K562 (cell line): ENCODE measurements around the gene FAM53B. TPM values are rescaled to one million over a fixed set of nuclear protein-coding genes. Genes with fewer than 3 reads are reported as not detected.

Experiments
- ATAC-seq: fragments of 200-7000 bp; cut with Tn5 transposase; 3 replicates; pipeline ENCODE4 v1.9.1; 2020; ENCODE audit warnings: moderate library complexity
- BruUV-seq: library from RNA; stranded (reverse); fragments of 400-500 nt; replicated peaks from 2 replicates; lab custom pipeline; 2021; lab: Mats Ljungman, UMichigan
- CTCF ChIA-PET: fragments of 300-600 bp; formaldehyde crosslinking; extraction: SDS; loops from one replicate; lab custom pipeline; 2021; ENCODE audit warnings: low intra/inter-chr PET ratio; lab: Yijun Ruan, JAX
- POLR2A ChIA-PET: fragments of 300-600, 350-650 bp; sonication (Branson Sonifier 250); formaldehyde crosslinking; extraction: SDS; loops from one replicate; lab custom pipeline; 2021; ENCODE audit warnings: antibody characterized with exemption, inconsistent platforms; lab: Yijun Ruan, JAX
- DNase-seq, 4 experiments: peaks; one replicate each; pipeline versions ENCODE4 v3.0.0 to v3.0.0-alpha.2; 2011 to 2018; ENCODE audit warnings: low spot score in 3 of 4, mixed read lengths in 3 of 4; ENCODE audit errors: extremely low read depth in 1 of 4
- FAIRE-seq: peaks from 2 replicates; lab custom pipeline; 2011; peaks lifted over from hg19 to GRCh38; lab: Jason Lieb, UNC
- H2AFZ ChIP-seq: 2 replicates; pipeline ENCODE4 v1.6.0; 2011; ENCODE audit warnings: low read depth, low read length, control low read depth, inconsistent platforms
- H3K27ac ChIP-seq: fragments of 200-600 bp; 3 replicates; pipeline ENCODE4 v1.8.0; 2011; ENCODE audit warnings: low read depth, mild to moderate bottlenecking, control low read depth, inconsistent platforms, low read length, moderate library complexity, mixed read lengths; ENCODE audit errors: extremely low read depth
- H3K27me3 ChIP-seq, 2 experiments: fragments of 300-600 bp in 1 of 2; 2 replicates in 1 of 2; 3 replicates in 1 of 2; pipeline versions ENCODE4 v1.6.0 to v1.8.0; 2011; ENCODE audit warnings: inconsistent platforms in 2 of 2, low read length in 2 of 2, mild to moderate bottlenecking in 1 of 2, mixed read lengths in 1 of 2, moderate library complexity in 1 of 2; ENCODE audit not compliant: control insufficient read depth in 2 of 2, insufficient read depth in 2 of 2
- H3K36me3 ChIP-seq: fragments of 300-600 bp; 3 replicates; pipeline ENCODE4 v1.8.0; 2011; ENCODE audit warnings: mild to moderate bottlenecking, low read length, inconsistent platforms; ENCODE audit not compliant: control insufficient read depth, insufficient read depth
- H3K4me1 ChIP-seq, 2 experiments: fragments of 200-600 bp in 1 of 2; replicated peaks in 1 of 2; 2 replicates in 1 of 2; 3 replicates in 1 of 2; pipeline versions ENCODE4 v1.5.1 to v1.8.0; 2011; ENCODE audit warnings: inconsistent platforms in 2 of 2, low read length in 2 of 2, mild to moderate bottlenecking in 1 of 2, mixed read lengths in 1 of 2, moderate library complexity in 1 of 2; ENCODE audit not compliant: control insufficient read depth in 2 of 2, insufficient read depth in 2 of 2
- H3K4me2 ChIP-seq: 2 replicates; pipeline ENCODE4 v1.6.1; 2011; ENCODE audit warnings: low read length, control low read depth, inconsistent platforms, mixed read lengths; ENCODE audit not compliant: insufficient read depth
- H3K4me3 ChIP-seq: fragments of 200-600 bp; sonication (generic), shearing (Covaris generic); 2 replicates; pipeline ENCODE4 v1.5.1; 2016; ENCODE audit warnings: control low read depth, inconsistent platforms
- H3K79me2 ChIP-seq: fragments of 200-600 bp; 3 replicates; pipeline ENCODE4 v1.8.0; 2011; ENCODE audit warnings: low read length, inconsistent platforms; ENCODE audit not compliant: control insufficient read depth, insufficient read depth
- H3K9ac ChIP-seq, 2 experiments: 2 replicates each; pipeline versions ENCODE4 v1.6.0 to v1.6.1; 2011; ENCODE audit warnings: low read depth in 2 of 2, low read length in 2 of 2, control low read depth in 1 of 2, inconsistent platforms in 1 of 2, mild to moderate bottlenecking in 1 of 2, mixed read lengths in 1 of 2; ENCODE audit not compliant: insufficient read depth in 1 of 2
- H3K9me1 ChIP-seq: one replicate; pipeline ENCODE4 v1.6.0; 2011; ENCODE audit warnings: inconsistent platforms, mild to moderate bottlenecking, low read length, moderate library complexity; ENCODE audit not compliant: control insufficient read depth, insufficient read depth
- H3K9me3 ChIP-seq: replicated peaks from 2 replicates; pipeline ENCODE4 v1.5.1; 2011; ENCODE audit warnings: low read depth, low read length, inconsistent platforms; ENCODE audit not compliant: control insufficient read depth, insufficient read depth
- H4K20me1 ChIP-seq: replicated peaks from 2 replicates; pipeline ENCODE4 v1.6.1; 2011; ENCODE audit warnings: low read length, inconsistent platforms, mixed read lengths; ENCODE audit not compliant: control insufficient read depth, insufficient read depth
- ESRRA ChIP-seq: fragments of 450-650 bp; IDR thresholded peaks from 2 replicates; pipeline ENCODE4 v1.6.1; 2014; ENCODE audit warnings: low read depth, mild to moderate bottlenecking, moderate library complexity, borderline replicate concordance
- SREBF2 ChIP-seq: sonication (generic); formaldehyde crosslinking; IDR thresholded peaks from 2 replicates; pipeline ENCODE4 v1.4.0; 2020; ENCODE audit warnings: mild to moderate bottlenecking, missing genetic modification reagents
- ZNF75A ChIP-seq: fragments of 450-650 bp; formaldehyde crosslinking; IDR thresholded peaks from 2 replicates; pipeline ENCODE4 v1.4.0; 2020; ENCODE audit warnings: mild to moderate bottlenecking
- WGBS: fragments of 100-300 bp; shearing (Covaris generic); methylation state at CpG from one replicate; pipeline ENCODE4 v1.1.6; 2016; ENCODE audit warnings: low coverage, mixed read lengths; ENCODE audit not compliant: insufficient coverage; ENCODE audit errors: missing lambda C conversion rate; 5-methylcytosine and 5-hydroxymethylcytosine counted together
- in situ Hi-C: fragments of 300-500 bp; cut with MboI; formaldehyde crosslinking; loops from 4 replicates; pipeline ENCODE4 v1.15.0; 2018; ENCODE audit warnings: inconsistent platforms, mixed read lengths
- intact Hi-C: fragments of 100-400 bp; cut with micrococcal nuclease; formaldehyde crosslinking; loops from 2 replicates; pipeline ENCODE4 v1.14.2; 2022
- polyA plus RNA-seq, 8 experiments: library from polyadenylated mRNA; depleted of rRNA in 4 of 8; stranded (reverse) in 5 of 8; unstranded in 3 of 8; fragments of >200 nt; fragmentation: Nextera tagmentation in 2 of 8; fragmentation: Illumina TruSeq in 1 of 8; extraction: Ambion mirVana in 2 of 8; extraction: Trizol in 1 of 8; gene quantifications; 2 replicates each; pipeline versions ENCODE4 v1.2.1 to v1.2.3, GENCODE V29; 2011 to 2014; ENCODE audit warnings: inconsistent platforms in 1 of 8, missing spikeins in 1 of 8
- total RNA-seq, 7 experiments: library from RNA; depleted of rRNA in 6 of 7; stranded (reverse); fragments of >200 nt in 6 of 7; fragmentation: Illumina TruSeq in 2 of 7; extraction: Trizol in 2 of 7; gene quantifications; 2 replicates each; pipeline versions ENCODE4 v1.2.1 to v1.2.3, GENCODE V29; 2011 to 2021; ENCODE audit warnings: low replicate concordance in 1 of 7
- TF ChIP-seq, protein P1 (sequence below): fragments of 450-650 bp; IDR thresholded peaks from 2 replicates; pipeline ENCODE4 v1.6.1; 2016
- TF ChIP-seq, protein P2 (sequence below): fragments of 450-650 bp; IDR thresholded peaks from 2 replicates; pipeline ENCODE4 v1.6.1; 2016; ENCODE audit warnings: missing biosample characterization, missing genetic modification characterization

The FAM53B gene
- total and polyA plus RNA-seq, 9 of the 15 experiments (the other 6 are each of a cell fraction or from before 2014, with no cell fraction given): 0.03 to 16.5 (median 5.0) TPM

DNA sequence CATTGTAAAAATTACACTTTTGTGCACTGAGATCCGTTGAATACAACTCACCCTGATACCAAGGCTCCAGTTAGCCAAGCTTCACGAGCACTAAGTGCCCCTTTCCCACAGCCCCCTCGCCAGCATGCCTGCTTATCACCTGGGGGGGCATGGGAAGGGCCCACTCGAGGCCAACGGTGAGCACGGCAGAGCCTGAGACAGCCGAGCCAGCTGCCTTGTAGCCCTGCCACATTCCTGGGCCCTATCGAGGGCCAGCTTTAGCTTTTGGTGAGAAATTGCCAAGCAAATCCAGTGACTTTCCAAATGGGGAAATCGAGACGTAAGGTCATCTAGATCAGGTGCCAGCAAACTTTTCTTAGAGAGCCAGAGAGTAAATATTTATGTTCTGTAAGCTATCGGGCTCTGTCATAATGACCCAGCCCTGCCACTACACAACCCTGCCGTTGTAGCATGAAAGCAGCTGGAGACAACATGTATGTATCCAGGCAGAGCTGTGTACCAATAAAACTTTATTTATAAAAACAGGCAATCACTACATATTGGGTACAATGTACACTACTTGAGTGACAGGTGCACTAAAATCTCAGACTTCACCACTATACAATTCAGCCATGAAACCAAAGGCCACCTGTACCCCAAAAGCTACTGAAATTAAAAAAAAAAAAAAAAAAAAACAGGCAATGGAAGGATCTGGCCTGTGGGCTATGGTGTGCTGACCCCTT, 83.6 kb downstream of the FAM53B start (continued):
- TF ChIP-seq, protein P1, sequence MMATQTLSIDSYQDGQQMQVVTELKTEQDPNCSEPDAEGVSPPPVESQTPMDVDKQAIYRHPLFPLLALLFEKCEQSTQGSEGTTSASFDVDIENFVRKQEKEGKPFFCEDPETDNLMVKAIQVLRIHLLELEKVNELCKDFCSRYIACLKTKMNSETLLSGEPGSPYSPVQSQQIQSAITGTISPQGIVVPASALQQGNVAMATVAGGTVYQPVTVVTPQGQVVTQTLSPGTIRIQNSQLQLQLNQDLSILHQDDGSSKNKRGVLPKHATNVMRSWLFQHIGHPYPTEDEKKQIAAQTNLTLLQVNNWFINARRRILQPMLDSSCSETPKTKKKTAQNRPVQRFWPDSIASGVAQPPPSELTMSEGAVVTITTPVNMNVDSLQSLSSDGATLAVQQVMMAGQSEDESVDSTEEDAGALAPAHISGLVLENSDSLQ: 0 out of 2 replicates have a peak, but pooled peaks have one; percentile 12

GRCh38 chr10:124659380-124659779, 84.8 kb downstream of the FAM53B start:
- H3K9me1 ChIP-seq: no peaks in the 10 kb centered on the region
- H4K20me1 ChIP-seq: no peaks in the 10 kb centered on the region
- in situ Hi-C loops (no loop called here), intact Hi-C loops (no loop called here)
- no peak overlapping the region for H3K27ac ChIP-seq
- TF ChIP-seq, protein P2, sequence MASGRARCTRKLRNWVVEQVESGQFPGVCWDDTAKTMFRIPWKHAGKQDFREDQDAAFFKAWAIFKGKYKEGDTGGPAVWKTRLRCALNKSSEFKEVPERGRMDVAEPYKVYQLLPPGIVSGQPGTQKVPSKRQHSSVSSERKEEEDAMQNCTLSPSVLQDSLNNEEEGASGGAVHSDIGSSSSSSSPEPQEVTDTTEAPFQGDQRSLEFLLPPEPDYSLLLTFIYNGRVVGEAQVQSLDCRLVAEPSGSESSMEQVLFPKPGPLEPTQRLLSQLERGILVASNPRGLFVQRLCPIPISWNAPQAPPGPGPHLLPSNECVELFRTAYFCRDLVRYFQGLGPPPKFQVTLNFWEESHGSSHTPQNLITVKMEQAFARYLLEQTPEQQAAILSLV: no peak
- TF ChIP-seq SREBF2 (no peak), ZNF75A (no peak), ESRRA (no peak)
- DNase-seq: no peak
- H3K9me3 ChIP-seq: no peaks in the 10 kb centered on the region
- no peaks in the 10 kb centered on the region; the same call in 2 of the 3 replicates for H3K79me2 ChIP-seq
- no peaks in the 10 kb centered on the region for H3K27me3 ChIP-seq
- H3K4me1 ChIP-seq: no peaks in the 10 kb centered on the region; a peak in 1 of 5 replicates
- no peak overlapping the region for H3K4me3 ChIP-seq
- FAIRE-seq: no peak
- POLR2A ChIA-PET: no interaction called here
- H2AFZ ChIP-seq: no peak overlapping the region
- H3K36me3 ChIP-seq: peaks cover 11% of the 10 kb centered on the region; the same call in 1 of the 3 replicates
- BruUV-seq: no TSS peak
- CTCF ChIA-PET: no interaction called here
- WGBS: 87% methylated on average over 2 of the region's 2 CpGs
- ATAC-seq: no peak
- no peak overlapping the region for H3K9ac ChIP-seq
- no peak overlapping the region for H3K4me2 ChIP-seq
